ENCODE data around the gene PIP4K2A.

Gene PIP4K2A

DNA sequence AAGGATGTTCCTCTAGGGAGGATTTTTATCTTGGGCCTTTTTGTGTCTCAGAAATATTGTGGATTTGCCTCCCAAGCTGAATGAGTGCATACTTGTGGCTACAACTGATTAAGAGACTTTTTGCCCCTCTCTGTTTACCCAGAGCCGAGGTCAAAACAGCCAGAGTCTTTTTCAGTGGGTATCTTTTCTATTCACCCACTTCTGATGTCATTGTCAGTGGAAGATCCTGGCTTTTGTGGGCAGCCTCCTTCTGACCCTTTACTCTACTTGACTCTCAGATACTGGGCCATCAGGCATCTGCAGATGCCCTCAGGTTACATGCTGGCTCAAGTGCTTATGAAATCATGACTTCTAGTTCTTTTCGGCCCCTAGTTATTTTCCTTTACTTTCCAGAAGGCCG, 19.6 kb upstream of the PIP4K2A start:
- no peak for DNase-seq (ENCODE audit: extremely low read depth, low read depth)
- TF ChIP-seq, protein P1, sequence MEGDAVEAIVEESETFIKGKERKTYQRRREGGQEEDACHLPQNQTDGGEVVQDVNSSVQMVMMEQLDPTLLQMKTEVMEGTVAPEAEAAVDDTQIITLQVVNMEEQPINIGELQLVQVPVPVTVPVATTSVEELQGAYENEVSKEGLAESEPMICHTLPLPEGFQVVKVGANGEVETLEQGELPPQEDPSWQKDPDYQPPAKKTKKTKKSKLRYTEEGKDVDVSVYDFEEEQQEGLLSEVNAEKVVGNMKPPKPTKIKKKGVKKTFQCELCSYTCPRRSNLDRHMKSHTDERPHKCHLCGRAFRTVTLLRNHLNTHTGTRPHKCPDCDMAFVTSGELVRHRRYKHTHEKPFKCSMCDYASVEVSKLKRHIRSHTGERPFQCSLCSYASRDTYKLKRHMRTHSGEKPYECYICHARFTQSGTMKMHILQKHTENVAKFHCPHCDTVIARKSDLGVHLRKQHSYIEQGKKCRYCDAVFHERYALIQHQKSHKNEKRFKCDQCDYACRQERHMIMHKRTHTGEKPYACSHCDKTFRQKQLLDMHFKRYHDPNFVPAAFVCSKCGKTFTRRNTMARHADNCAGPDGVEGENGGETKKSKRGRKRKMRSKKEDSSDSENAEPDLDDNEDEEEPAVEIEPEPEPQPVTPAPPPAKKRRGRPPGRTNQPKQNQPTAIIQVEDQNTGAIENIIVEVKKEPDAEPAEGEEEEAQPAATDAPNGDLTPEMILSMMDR (IDR thresholded peaks at IDR 0.05; ENCODE audit: low read depth, low read length, missing control alignments) = no peak
- H3K4me3 ChIP-seq (replicated peaks; ENCODE audit: low read depth, low read length) = no peak overlapping the region

DNA sequence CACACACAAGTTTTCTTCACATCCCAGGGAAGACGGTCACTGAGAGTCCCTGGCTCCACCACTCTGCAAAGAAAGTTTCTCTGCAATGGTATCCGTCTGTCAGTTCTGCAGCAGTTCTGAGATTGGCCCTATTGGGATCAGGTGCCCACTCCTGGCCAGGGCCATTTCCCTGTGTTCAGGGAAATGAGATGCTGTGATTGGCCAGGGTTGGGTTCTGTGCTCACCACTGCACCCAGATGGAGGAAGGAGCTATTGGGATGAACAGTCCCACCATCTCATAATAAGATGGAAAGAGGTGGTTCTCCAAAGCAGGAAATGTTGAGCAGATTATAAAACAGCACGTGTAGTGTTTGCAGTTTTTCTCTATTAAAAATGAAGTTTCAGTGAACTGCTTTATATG, 13.3 kb upstream of the PIP4K2A start:
- TF ChIP-seq, protein P1 (IDR thresholded peaks at IDR 0.05; ENCODE audit: low read depth, low read length, missing control alignments) = no peak
- no peak overlapping the region for H3K4me3 ChIP-seq (replicated peaks; ENCODE audit: low read depth, low read length)
- DNase-seq (ENCODE audit: extremely low read depth, low read depth) = no peak

DNA sequence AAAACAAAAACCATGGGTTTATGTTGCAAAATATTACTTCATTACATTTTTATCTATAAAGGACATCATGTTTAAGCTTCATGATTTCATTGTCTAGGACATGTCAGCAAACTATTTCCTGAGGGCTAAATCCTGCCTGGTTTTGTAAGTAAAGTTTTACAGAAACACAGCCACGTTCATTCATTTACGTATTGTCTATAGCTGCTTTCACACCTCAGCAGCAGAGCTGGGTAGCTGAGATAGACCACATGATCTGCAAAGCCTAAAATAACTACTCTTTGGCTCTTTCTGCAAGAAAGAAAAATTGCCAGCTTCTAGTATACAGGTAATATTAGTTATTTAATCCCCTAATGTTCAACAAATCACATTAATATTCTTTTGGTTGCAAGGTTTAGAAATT, 12.7 kb upstream of the PIP4K2A start:
- no peak overlapping the region for H3K4me3 ChIP-seq (replicated peaks; ENCODE audit: low read depth, low read length)
- no peak for DNase-seq (ENCODE audit: extremely low read depth, low read depth)
- TF ChIP-seq, protein P1 (IDR thresholded peaks at IDR 0.05; ENCODE audit: low read depth, low read length, missing control alignments) = no peak

DNA sequence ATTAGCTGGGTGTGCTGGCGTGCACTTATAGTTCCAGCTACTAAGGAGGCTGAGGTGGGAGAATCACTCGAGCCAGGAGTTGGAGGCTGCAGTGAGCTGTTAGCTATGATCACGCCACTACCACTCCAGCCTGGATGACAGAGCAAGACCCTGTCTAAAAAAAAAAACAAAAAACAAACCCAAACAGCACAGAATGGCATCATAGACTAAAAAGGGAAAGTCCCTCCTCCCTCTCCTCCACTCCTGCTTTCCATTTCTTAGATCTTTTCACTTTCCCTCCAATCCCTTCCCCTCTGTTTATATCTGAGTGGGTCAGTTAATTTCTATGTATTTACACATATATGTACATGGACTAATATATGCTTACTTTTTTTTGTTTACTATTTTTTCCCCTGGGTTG, 10.4 kb upstream of the PIP4K2A start:
- DNase-seq (ENCODE audit: extremely low read depth, low read depth) = no peak
- TF ChIP-seq, protein P1 (IDR thresholded peaks at IDR 0.05; ENCODE audit: low read depth, low read length, missing control alignments) = no peak
- H3K4me3 ChIP-seq (replicated peaks; ENCODE audit: low read depth, low read length) = no peak overlapping the region

DNA sequence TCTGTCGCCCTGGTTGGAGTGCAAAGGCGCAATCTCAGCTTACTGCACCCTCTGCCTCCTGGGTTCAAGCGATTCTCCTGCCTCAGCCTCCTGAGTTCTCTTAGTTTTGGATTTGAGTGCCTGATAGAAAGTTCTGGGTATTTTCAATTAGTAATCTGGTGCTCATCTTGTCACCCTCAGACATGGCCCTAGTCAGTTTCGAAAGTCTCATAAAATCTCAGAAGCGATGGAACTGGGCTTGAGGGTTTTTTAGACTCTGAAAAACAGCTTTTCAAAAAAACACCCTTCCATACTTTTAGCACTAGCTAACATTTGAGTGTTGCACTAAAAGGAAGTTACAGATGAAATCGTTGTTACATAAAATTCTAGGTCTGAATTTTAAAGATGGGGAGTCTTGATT, 9.4 kb upstream of the PIP4K2A start:
- no peak for DNase-seq (ENCODE audit: extremely low read depth, low read depth)
- H3K4me3 ChIP-seq (replicated peaks; ENCODE audit: low read depth, low read length) = no peak overlapping the region
- TF ChIP-seq, protein P1 (IDR thresholded peaks at IDR 0.05; ENCODE audit: low read depth, low read length, missing control alignments) = no peak

DNA sequence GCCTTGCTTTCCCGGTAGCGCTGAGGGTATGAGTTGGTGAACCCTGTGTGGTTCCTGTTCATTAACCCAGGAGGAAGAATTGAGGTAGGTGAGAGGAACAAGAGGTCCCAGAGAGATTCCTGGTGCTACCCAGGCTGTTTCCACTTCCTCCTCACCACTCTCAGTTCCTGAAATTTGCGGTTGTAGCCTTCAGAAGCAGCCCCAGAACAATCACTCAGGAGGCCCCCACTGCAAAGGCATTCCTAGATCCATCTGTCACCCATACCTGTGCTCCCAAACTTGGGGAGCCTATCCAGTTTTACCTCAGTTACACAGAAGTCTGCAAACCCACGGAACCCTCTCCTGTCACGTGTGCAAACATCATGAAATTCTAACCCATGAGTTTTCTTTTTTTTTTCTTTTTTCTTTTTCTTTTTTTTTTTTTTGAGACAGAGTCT, 9.0 kb upstream of the PIP4K2A start:
- DNase-seq (ENCODE audit: extremely low read depth, low read depth) = no peak
- TF ChIP-seq, protein P1 (IDR thresholded peaks at IDR 0.05; ENCODE audit: low read depth, low read length, missing control alignments) = no peak
- H3K4me3 ChIP-seq (replicated peaks; ENCODE audit: low read depth, low read length) = no peak overlapping the region

DNA sequence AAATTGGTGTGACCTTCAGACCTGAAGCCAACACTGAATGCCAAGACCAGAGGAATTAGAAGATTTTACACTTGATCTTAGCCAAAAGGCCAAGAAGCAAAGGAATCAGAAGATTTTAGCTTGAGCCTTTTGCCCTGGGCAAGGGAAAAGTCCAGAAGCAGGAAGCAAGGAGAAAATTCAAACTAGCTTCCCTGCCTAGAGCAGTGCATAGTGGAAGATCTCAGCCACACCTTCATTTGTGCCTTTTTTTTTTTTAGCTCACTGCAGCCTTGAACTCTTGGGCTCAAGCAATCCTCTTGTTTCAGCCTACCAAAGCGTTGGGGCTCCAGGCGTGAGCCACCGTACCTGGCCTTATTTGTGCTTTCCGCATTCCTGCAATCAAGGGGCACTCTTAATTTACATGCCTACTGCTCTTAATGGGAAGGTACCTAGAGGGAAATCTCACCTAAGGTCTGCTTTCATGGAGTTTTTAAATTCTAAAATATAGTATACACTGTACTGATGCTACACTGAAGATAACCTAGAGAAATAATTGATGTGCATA, 8.3 kb upstream of the PIP4K2A start:
- no peak overlapping the region for H3K4me3 ChIP-seq (replicated peaks; ENCODE audit: low read depth, low read length)
- TF ChIP-seq, protein P1 (IDR thresholded peaks at IDR 0.05; ENCODE audit: low read depth, low read length, missing control alignments) = no peak
- no peak for DNase-seq (ENCODE audit: extremely low read depth, low read depth)

All from HFF-Myc (cell line).